Measurements from ENCODE around the gene IFT22. TPM values are rescaled to one million over a fixed set of nuclear protein-coding genes. Genes with fewer than 3 reads are reported as not detected.
"Not testable (repeated sequence)": the region's sequence is repeated elsewhere in the genome, so short reads cannot be mapped to it uniquely, and the experiment has no call there.

IFT22 gene
- total RNA-seq, 1 experiment from 2014 or later, result 41.9 TPM

- Histone ChIP-seq H3K9me3 (ENCODE audit: low read depth, low read length, poor library complexity, severe bottlenecking) (no peaks in the 10 kb centered on the region), H3K4me1 (ENCODE audit: insufficient read depth, low read length, poor library complexity, severe bottlenecking) (no peaks in the 10 kb centered on the region), H3K27ac (ENCODE audit: low read depth, low read length, poor library complexity, severe bottlenecking) (no peak overlapping the region), H3K36me3 (ENCODE audit: insufficient read depth, low read length, poor library complexity, severe bottlenecking) (no peaks in the 10 kb centered on the region), H3K27me3 (replicated peaks; ENCODE audit: insufficient read depth, low read depth, low read length, poor library complexity) (no peaks in the 10 kb centered on the region), H3K4me3 (ENCODE audit: low read depth, low read length, poor library complexity, severe bottlenecking) (no peak overlapping the region)
- BruUV-seq (replicated peaks), result no TSS peak
- intact Hi-C loops (cut with micrococcal nuclease; ENCODE audit: unreplicated experiment), result no loop called here
- CTCF ChIA-PET, result no interaction called here
- DNase-seq (ENCODE audit: low spot score), result no peak
- TF ChIP-seq EZH2 (IDR thresholded peaks at IDR 0.05; ENCODE audit: borderline replicate concordance, low read depth, low read length, poor library complexity, severe bottlenecking), result no peak
- no peak for TF ChIP-seq CTCF (conservative IDR thresholded peaks at IDR 0.05; ENCODE audit: low read depth, low read length)
- POLR2A ChIA-PET (ENCODE audit: low non-redundant PET), result no interaction called here
Observed at GRCh38 chr7:101269664-101270063, 51.9 kb downstream of the IFT22 start.

- intact Hi-C loops (cut with micrococcal nuclease; ENCODE audit: unreplicated experiment), result no loop called here
Observed at GRCh38 chr7:101265622-101266516, 55.7 kb downstream of the IFT22 start.

GRCh38 chr7:101264102-101264706 is 57.4 kb downstream of the IFT22 start:
- CTCF ChIA-PET; POLR2A ChIA-PET (ENCODE audit: low non-redundant PET); H3K4me1 ChIP-seq (ENCODE audit: insufficient read depth, low read length, poor library complexity, severe bottlenecking); DNase-seq (ENCODE audit: low spot score); H3K4me3 ChIP-seq (ENCODE audit: low read depth, low read length, poor library complexity, severe bottlenecking); H3K9me3 ChIP-seq (ENCODE audit: low read depth, low read length, poor library complexity, severe bottlenecking); intact Hi-C loops (cut with micrococcal nuclease; ENCODE audit: unreplicated experiment); H3K36me3 ChIP-seq (ENCODE audit: insufficient read depth, low read length, poor library complexity, severe bottlenecking); BruUV-seq (replicated peaks); H3K27ac ChIP-seq (ENCODE audit: low read depth, low read length, poor library complexity, severe bottlenecking); H3K27me3 ChIP-seq (replicated peaks; ENCODE audit: insufficient read depth, low read depth, low read length, poor library complexity): not testable (repeated sequence)

More at GRCh38 chr7:101265622-101266516, 55.7 kb downstream of the IFT22 start:
- no peak for TF ChIP-seq CTCF (conservative IDR thresholded peaks at IDR 0.05; ENCODE audit: low read depth, low read length)
- TF ChIP-seq EZH2 (IDR thresholded peaks at IDR 0.05; ENCODE audit: borderline replicate concordance, low read depth, low read length, poor library complexity, severe bottlenecking), result no peak
- no peaks in the 10 kb centered on the region for H3K4me1 ChIP-seq (ENCODE audit: insufficient read depth, low read length, poor library complexity, severe bottlenecking)
- H3K27ac ChIP-seq (ENCODE audit: low read depth, low read length, poor library complexity, severe bottlenecking), result no peak overlapping the region
- no peaks in the 10 kb centered on the region for H3K36me3 ChIP-seq (ENCODE audit: insufficient read depth, low read length, poor library complexity, severe bottlenecking)
- ChIA-PET POLR2A (ENCODE audit: low non-redundant PET) (no interaction called here), CTCF (no interaction called here)
- no peaks in the 10 kb centered on the region for H3K9me3 ChIP-seq (ENCODE audit: low read depth, low read length, poor library complexity, severe bottlenecking)
- no peak for DNase-seq (ENCODE audit: low spot score)
- no peaks in the 10 kb centered on the region for H3K27me3 ChIP-seq (replicated peaks; ENCODE audit: insufficient read depth, low read depth, low read length, poor library complexity)
- no peak overlapping the region for H3K4me3 ChIP-seq (ENCODE audit: low read depth, low read length, poor library complexity, severe bottlenecking)
- no TSS peak for BruUV-seq (replicated peaks)

Other genes starting within 250 kb of the IFT22 start
- 27.5 and 32.3 TPM in 2 replicates for gene TRIM56, start 236.3 kb downstream of the IFT22 start, total RNA-seq (2021)
- gene SERPINE1, start 194.7 kb downstream of the IFT22 start, total RNA-seq (2021), result 4.7 and 5.3 TPM in 2 replicates
- 71.3 and 79.0 TPM in 2 replicates for gene AP1S1, start 167.3 kb downstream of the IFT22 start, total RNA-seq (2021)
- gene VGF, start 156.2 kb downstream of the IFT22 start, total RNA-seq (2021), result 14.4 and 16.0 TPM in 2 replicates
- gene NAT16, start 141.5 kb downstream of the IFT22 start, total RNA-seq (2021), result not detected in 2 replicates
- not detected in 2 replicates for gene MOGAT3, start 120.8 kb downstream of the IFT22 start, total RNA-seq (2021)
- 77.0 and 84.1 TPM in 2 replicates for gene PLOD3, start 104.2 kb downstream of the IFT22 start, total RNA-seq (2021)
- 64.4 and 65.1 TPM in 2 replicates for gene ZNHIT1, start 103.6 kb downstream of the IFT22 start, total RNA-seq (2021)
- 14.7 and 16.6 TPM in 2 replicates for gene CLDN15, start 84.0 kb downstream of the IFT22 start, total RNA-seq (2021)
- gene FIS1, start 76.7 kb downstream of the IFT22 start, total RNA-seq (2021), result 74.1 and 79.6 TPM in 2 replicates
- gene COL26A1, start 41.1 kb upstream of the IFT22 start, total RNA-seq (2021), result 0.35 and 0.43 TPM in 2 replicates

Measured in A673 (cell line).